CD14-positive monocyte (primary cell): ENCODE measurements around the gene ADNP2. TPM values are rescaled to one million over a fixed set of nuclear protein-coding genes. Genes with fewer than 3 reads are reported as not detected.

Experiments used
- DNase-seq, 3 donors: peaks; one replicate each; pipeline ENCODE4 v3.0.0-alpha.2; 2011 to 2022
- H2AFZ ChIP-seq: 2 replicates; pipeline ENCODE4 v1.6.0; 2012; ENCODE audit warnings: mild to moderate bottlenecking, low read depth, low read length, inconsistent platforms; ENCODE audit not compliant: insufficient read depth, poor library complexity, severe bottlenecking
- H3K27ac ChIP-seq, 2 donors: 1 replicate in 1 of 2; 2 replicates in 1 of 2; pipeline ENCODE4 v1.5.1; 2012 to 2013; ENCODE audit warnings: low read length in 2 of 2, control low read depth in 1 of 2, inconsistent platforms in 1 of 2, low read depth in 1 of 2, mild to moderate bottlenecking in 1 of 2
- H3K27me3 ChIP-seq, 2 donors: one replicate each; pipeline versions ENCODE4 v1.6.0 to v1.6.1; 2011 to 2013; ENCODE audit warnings: low read length in 2 of 2; ENCODE audit not compliant: control insufficient read depth in 2 of 2, insufficient read depth in 2 of 2
- H3K36me3 ChIP-seq, 2 donors: replicated peaks in 1 of 2; 1 replicate in 1 of 2; 2 replicates in 1 of 2; pipeline versions ENCODE4 v1.5.1 to v1.6.1; 2012 to 2013; ENCODE audit warnings: low read length in 2 of 2, control low read depth in 1 of 2, inconsistent platforms in 1 of 2, mild to moderate bottlenecking in 1 of 2; ENCODE audit not compliant: insufficient read depth in 2 of 2, control insufficient read depth in 1 of 2
- H3K4me1 ChIP-seq, 2 donors: 1 replicate in 1 of 2; 2 replicates in 1 of 2; pipeline versions ENCODE4 v1.5.1 to v1.6.1; 2012 to 2013; ENCODE audit warnings: low read length in 2 of 2, control low read depth in 1 of 2, inconsistent platforms in 1 of 2, mild to moderate bottlenecking in 1 of 2, moderate library complexity in 1 of 2; ENCODE audit not compliant: insufficient read depth in 2 of 2, control insufficient read depth in 1 of 2
- H3K4me2 ChIP-seq: replicated peaks from 2 replicates; pipeline ENCODE3; 2012; ENCODE audit warnings: low read length, moderate library complexity, mild to moderate bottlenecking; ENCODE audit not compliant: poor library complexity, severe bottlenecking; ENCODE audit errors: extremely low read depth
- H3K4me3 ChIP-seq, 3 experiments: fragments of 200-600 bp in 1 of 3; sonication (generic) in 1 of 3; replicated peaks in 1 of 3; 1 replicate in 2 of 3; 2 replicates in 1 of 3; pipeline ENCODE4 v1.5.1; 2011 to 2013; ENCODE audit warnings: low read length in 3 of 3, mild to moderate bottlenecking in 3 of 3, control low read depth in 2 of 3, low read depth in 2 of 3, inconsistent platforms in 1 of 3, moderate library complexity in 1 of 3
- H3K79me2 ChIP-seq: 2 replicates; pipeline ENCODE4 v1.6.0; 2012; ENCODE audit warnings: mild to moderate bottlenecking, control low read depth, inconsistent platforms, low read length, moderate library complexity; ENCODE audit not compliant: insufficient read depth
- H3K9ac ChIP-seq: 2 replicates; pipeline ENCODE4 v1.6.0; 2017; ENCODE audit warnings: low read length, mild to moderate bottlenecking; ENCODE audit not compliant: insufficient read depth, poor library complexity, severe bottlenecking
- H3K9me3 ChIP-seq, 2 donors: replicated peaks in 1 of 2; 1 replicate in 1 of 2; 2 replicates in 1 of 2; pipeline versions ENCODE4 v1.5.1 to v1.6.1; 2012 to 2013; ENCODE audit warnings: low read length in 2 of 2, control low read depth in 1 of 2; ENCODE audit not compliant: control insufficient read depth in 1 of 2, insufficient read depth in 1 of 2
- H4K20me1 ChIP-seq: 2 replicates; pipeline ENCODE4 v1.6.0; 2012; ENCODE audit warnings: mild to moderate bottlenecking, low read length, control low read depth, moderate library complexity; ENCODE audit not compliant: insufficient read depth
- H3K27ac Mint-ChIP-seq, 7 donors: one replicate each; pipeline ENCODE4 v1.8.0; 2020; ENCODE audit warnings: mild to moderate bottlenecking in 7 of 7, mixed read lengths in 7 of 7, moderate library complexity in 6 of 7, inconsistent platforms in 2 of 7
- H3K27me3 Mint-ChIP-seq, 3 donors: one replicate each; pipeline ENCODE4 v1.8.0; 2021 to 2022; ENCODE audit warnings: low read depth in 3 of 3, mild to moderate bottlenecking in 3 of 3, mixed read lengths in 3 of 3, moderate library complexity in 3 of 3, inconsistent platforms in 1 of 3
- H3K36me3 Mint-ChIP-seq, 2 donors: one replicate each; pipeline ENCODE4 v1.8.0; 2020; ENCODE audit warnings: mixed read lengths in 2 of 2, inconsistent platforms in 1 of 2, mild to moderate bottlenecking in 1 of 2
- H3K4me1 Mint-ChIP-seq: one replicate; pipeline ENCODE4 v1.8.0; 2020; ENCODE audit warnings: mild to moderate bottlenecking, mixed read lengths
- H3K4me3 Mint-ChIP-seq, 2 donors: one replicate each; pipeline ENCODE4 v1.8.0; 2020; ENCODE audit warnings: mild to moderate bottlenecking in 2 of 2, mixed read lengths in 2 of 2, moderate library complexity in 1 of 2
- H3K9me3 Mint-ChIP-seq, 7 donors: one replicate each; pipeline ENCODE4 v1.8.0; 2020 to 2022; ENCODE audit warnings: mixed read lengths in 7 of 7, mild to moderate bottlenecking in 6 of 7, moderate library complexity in 6 of 7, inconsistent platforms in 2 of 7
- CTCF ChIP-seq: fragments of 200-600 bp; IDR thresholded peaks from one replicate; pipeline ENCODE4 v1.8.0; 2022; ENCODE audit warnings: antibody characterized with exemption, mild to moderate bottlenecking
- WGBS: methylation state at CpG from one replicate; pipeline ENCODE4 v1.1.5; 2013; ENCODE audit warnings: missing lambda C conversion rate; ENCODE audit not compliant: insufficient coverage; 5-methylcytosine and 5-hydroxymethylcytosine counted together
- intact Hi-C, 2 donors: fragments of 100-400 bp; cut with micrococcal nuclease; formaldehyde crosslinking; loops; one replicate each; pipeline versions ENCODE4 v1.15.0 to v1.15.1; 2023
- polyA plus RNA-seq, 3 donors: library from polyadenylated mRNA; depleted of rRNA in 1 of 3; unstranded in 2 of 3; stranded (reverse) in 1 of 3; fragments of 300-500 nt in 2 of 3; fragments of >200 nt in 1 of 3; fragmentation: Illumina TruSeq in 2 of 3; gene quantifications; 1 replicate in 2 of 3; 2 replicates in 1 of 3; pipeline ENCODE4 v1.2.3, GENCODE V29; 2012 to 2021

Gene ADNP2
- polyA plus RNA-seq, 3 donors: 3.0 to 5.6 (median 3.6) TPM

DNA sequence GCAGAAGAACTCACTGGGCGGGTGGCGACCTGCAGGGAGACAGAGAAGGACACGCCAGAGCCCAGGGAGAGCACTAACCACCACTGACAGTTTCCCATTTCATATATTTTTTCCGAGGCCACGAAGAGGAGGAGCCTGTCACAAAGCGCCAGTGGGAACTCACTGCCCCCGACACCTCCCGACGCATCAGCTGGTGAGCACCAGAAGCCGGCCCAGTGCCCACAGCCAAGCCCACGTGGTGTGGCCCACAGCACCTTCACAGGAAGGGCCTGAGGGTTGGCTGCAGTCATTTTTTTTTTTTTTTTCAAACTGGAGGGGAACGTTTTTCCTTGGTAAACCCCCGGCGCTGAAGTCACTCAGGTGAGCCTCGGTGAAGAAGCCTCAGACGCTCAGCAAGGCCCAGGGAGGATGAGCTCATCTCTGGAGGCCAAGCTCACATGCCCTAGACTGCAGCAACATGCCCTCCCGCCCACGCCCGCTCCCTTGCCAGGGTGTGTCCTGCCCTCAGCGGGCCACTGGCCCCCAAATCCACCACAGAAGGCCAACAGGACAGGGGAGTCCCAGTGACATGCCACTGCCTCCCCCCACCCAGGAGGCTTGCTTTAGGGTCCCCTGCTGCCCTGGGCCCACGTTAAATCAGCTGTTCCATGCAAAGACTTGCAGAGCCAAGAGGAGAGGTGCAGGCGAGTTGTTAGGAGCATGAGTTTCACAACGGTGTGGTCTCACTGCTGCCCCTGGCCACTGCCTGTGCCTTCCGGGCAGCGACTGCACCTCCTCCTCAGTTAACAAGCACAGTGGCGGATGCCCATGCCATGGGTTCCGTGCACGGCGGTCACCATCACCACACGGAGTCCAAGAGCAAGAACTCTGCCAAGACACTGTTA, 70.1 kb downstream of the ADNP2 start:
- Histone ChIP-seq H3K79me2 (no peaks in the 10 kb centered on the region), H3K4me3 (no peak overlapping the region), H3K36me3 (no peaks in the 10 kb centered on the region), H3K4me2 (no peak overlapping the region), H2AFZ (no peak overlapping the region), H4K20me1 (no peaks in the 10 kb centered on the region), H3K9ac (no peak overlapping the region), H3K27ac (no peak overlapping the region), H3K9me3 (no peaks in the 10 kb centered on the region), H3K4me1 (no peaks in the 10 kb centered on the region), H3K27me3 (no peaks in the 10 kb centered on the region)
- Mint-ChIP-seq H3K4me1 (no peaks in the 10 kb centered on the region), H3K36me3 (no peaks in the 10 kb centered on the region), H3K4me3 (no peak overlapping the region), H3K27ac (no peak overlapping the region), H3K27me3 (peaks cover 6 to 11% (median 7%) of the 10 kb centered on the region in 3 donors), H3K9me3 (peaks cover 0 to 4% (median 0%) of the 10 kb centered on the region in 7 donors)
- TF ChIP-seq CTCF: no peak
- intact Hi-C loops: no loop called here
- DNase-seq: no peak
- WGBS: 91% methylated on average over 26 of the region's 30 CpGs

DNA sequence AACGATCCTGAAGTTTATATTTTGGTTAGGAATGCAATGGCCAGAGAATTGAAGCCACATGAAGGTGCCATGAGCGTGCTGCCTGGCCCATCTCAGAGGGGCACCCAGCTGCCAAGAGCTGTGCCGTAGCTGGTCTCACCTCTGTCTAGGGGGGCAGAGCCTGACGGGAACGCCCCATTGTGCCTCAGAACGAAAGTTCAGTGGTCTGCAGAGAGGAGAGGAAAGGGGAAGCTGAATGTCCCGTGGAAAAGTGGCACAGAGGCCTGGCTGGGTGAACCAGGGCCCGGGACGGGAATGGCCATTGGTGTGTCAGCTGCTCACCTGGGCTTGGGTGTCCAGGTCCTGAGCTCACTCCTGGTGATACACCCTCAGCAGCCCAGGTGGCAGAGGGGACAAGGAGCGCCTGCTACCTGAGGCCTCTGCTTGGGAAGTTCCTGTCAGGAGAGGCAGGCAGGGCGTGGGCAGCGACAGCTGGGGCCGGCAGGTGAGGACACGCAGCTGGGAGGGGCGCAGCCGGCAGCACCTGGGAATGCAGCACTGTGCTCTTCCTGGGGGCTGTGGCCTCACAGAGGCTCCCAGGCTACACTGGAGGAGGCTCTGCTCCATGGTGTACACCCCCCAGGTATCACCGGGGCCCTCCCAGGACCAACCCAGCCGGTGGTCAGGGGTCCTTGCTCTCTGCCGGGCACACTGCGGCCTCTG, 70.9 kb downstream of the ADNP2 start:
- H3K27me3 ChIP-seq: no peaks in the 10 kb centered on the region

More for the DNA sequence above, 70.9 kb downstream of the ADNP2 start:
- H3K4me2 ChIP-seq: no peak overlapping the region
- H3K4me1 ChIP-seq: no peaks in the 10 kb centered on the region
- no peak for DNase-seq
- Mint-ChIP-seq H3K27ac (no peak overlapping the region), H3K4me1 (no peaks in the 10 kb centered on the region), H3K4me3 (no peak overlapping the region), H3K36me3 (no peaks in the 10 kb centered on the region), H3K27me3 (peaks cover 6 to 11% (median 8%) of the 10 kb centered on the region in 3 donors), H3K9me3 (peaks cover 0 to 6% (median 0%) of the 10 kb centered on the region in 7 donors)
- intact Hi-C loops: no loop called here
- H4K20me1 ChIP-seq: no peaks in the 10 kb centered on the region
- H3K79me2 ChIP-seq: no peaks in the 10 kb centered on the region
- H3K4me3 ChIP-seq: no peak overlapping the region
- H3K9me3 ChIP-seq: no peaks in the 10 kb centered on the region
- WGBS: 86% methylated on average over 20 of the region's 20 CpGs
- H3K36me3 ChIP-seq: no peaks in the 10 kb centered on the region
- H3K27ac ChIP-seq: no peak overlapping the region
- H2AFZ ChIP-seq: no peak overlapping the region
- H3K9ac ChIP-seq: no peak overlapping the region
- TF ChIP-seq CTCF: no peak
